IMR-90 (cell line): ENCODE measurements around the gene SMAD7. TPM values are rescaled to one million over a fixed set of nuclear protein-coding genes. Genes with fewer than 3 reads are reported as not detected.

Source experiments
- ATAC-seq: fragments of 200-7000 bp; cut with Tn5 transposase; 2 replicates; pipeline ENCODE4 v1.9.1; 2020; ENCODE audit warnings: low read depth, mild to moderate bottlenecking, moderate library complexity
- BruUV-seq: library from RNA; stranded (reverse); fragments of 400-500 nt; replicated peaks from 2 replicates; lab custom pipeline; 2021; lab: Mats Ljungman, UMichigan
- CTCF ChIA-PET: fragments of 300-600 bp; formaldehyde crosslinking; extraction: SDS; loops from one replicate; lab custom pipeline; 2021; ENCODE audit warnings: antibody characterized with exemption; lab: Yijun Ruan, JAX
- POLR2A ChIA-PET: fragments of 300-600 bp; sonication (Branson Sonifier 250); formaldehyde crosslinking; loops from one replicate; lab custom pipeline; 2022; ENCODE audit warnings: antibody characterized with exemption; ENCODE audit not compliant: unreplicated experiment; lab: Charles Lee
- DNase-seq: peaks from one replicate; pipeline ENCODE4 v3.0.0; 2013
- H2AFZ ChIP-seq: replicated peaks from 2 replicates; pipeline ENCODE3; 2013; ENCODE audit warnings: low read length, mild to moderate bottlenecking; ENCODE audit not compliant: poor library complexity
- H2AK5ac ChIP-seq: 2 replicates; pipeline ENCODE4 v1.6.1; 2013; ENCODE audit warnings: low read depth, low read length, inconsistent platforms
- H2AK9ac ChIP-seq: replicated peaks from 2 replicates; pipeline ENCODE3; 2013; ENCODE audit warnings: mild to moderate bottlenecking, low read depth, low read length, moderate library complexity; ENCODE audit not compliant: poor library complexity
- H2BK120ac ChIP-seq: 2 replicates; pipeline ENCODE4 v1.6.1; 2013; ENCODE audit warnings: low read depth, low read length, inconsistent platforms
- H2BK15ac ChIP-seq: 3 replicates; pipeline ENCODE4 v1.6.1; 2013; ENCODE audit warnings: low read depth, low read length, inconsistent platforms
- H2BK20ac ChIP-seq: 2 replicates; pipeline ENCODE4 v1.6.1; 2013; ENCODE audit warnings: low read depth, mild to moderate bottlenecking, inconsistent platforms, low read length, moderate library complexity
- H2BK5ac ChIP-seq: 2 replicates; pipeline ENCODE4 v1.6.1; 2013; ENCODE audit warnings: mild to moderate bottlenecking, low read depth, low read length, inconsistent platforms; ENCODE audit not compliant: poor library complexity, severe bottlenecking
- H3K14ac ChIP-seq: replicated peaks from 2 replicates; pipeline ENCODE4 v1.6.1; 2013; ENCODE audit warnings: low read depth, low read length, inconsistent platforms
- H3K18ac ChIP-seq: 2 replicates; pipeline ENCODE4 v1.6.1; 2013; ENCODE audit warnings: low read depth, low read length, control low read depth
- H3K23ac ChIP-seq: 2 replicates; pipeline ENCODE4 v1.6.1; 2013; ENCODE audit warnings: low read depth, low read length, inconsistent platforms
- H3K27ac ChIP-seq: 2 replicates; pipeline ENCODE4 v1.5.1; 2013; ENCODE audit warnings: mild to moderate bottlenecking, control low read depth, low read length; ENCODE audit not compliant: insufficient read depth
- H3K27me3 ChIP-seq: 2 replicates; pipeline ENCODE4 v1.6.1; 2013; ENCODE audit warnings: low read length; ENCODE audit not compliant: control insufficient read depth, insufficient read depth
- H3K36me3 ChIP-seq: 2 replicates; pipeline ENCODE4 v1.6.1; 2013; ENCODE audit warnings: low read length, mixed read lengths; ENCODE audit not compliant: control insufficient read depth, insufficient read depth
- H3K4ac ChIP-seq: 2 replicates; pipeline ENCODE4 v1.6.1; 2013; ENCODE audit warnings: low read depth, low read length, inconsistent platforms
- H3K4me1 ChIP-seq: 2 replicates; pipeline ENCODE4 v1.6.1; 2013; ENCODE audit warnings: low read length, mixed read lengths; ENCODE audit not compliant: control insufficient read depth, insufficient read depth
- H3K4me2 ChIP-seq: 2 replicates; pipeline ENCODE4 v1.6.1; 2013; ENCODE audit warnings: low read depth, mild to moderate bottlenecking, control low read depth, low read length, moderate library complexity
- H3K4me3 ChIP-seq: 2 replicates; pipeline ENCODE4 v1.5.1; 2013; ENCODE audit warnings: low read depth, mild to moderate bottlenecking, control low read depth, low read length, moderate library complexity; ENCODE audit not compliant: insufficient read depth
- H3K56ac ChIP-seq: 2 replicates; pipeline ENCODE4 v1.6.1; 2013; ENCODE audit warnings: low read length, inconsistent platforms; ENCODE audit not compliant: insufficient read depth; ENCODE audit errors: extremely low read depth
- H3K79me1 ChIP-seq, 2 experiments: 2 replicates each; pipeline ENCODE4 v1.6.1; 2013; ENCODE audit warnings: low read length in 2 of 2, inconsistent platforms in 1 of 2, low read depth in 1 of 2
- H3K9ac ChIP-seq: 2 replicates; pipeline ENCODE4 v1.6.1; 2013; ENCODE audit warnings: low read depth, low read length, control low read depth
- H3K9me1 ChIP-seq: 2 replicates; pipeline ENCODE4 v1.6.1; 2013; ENCODE audit warnings: low read length, inconsistent platforms; ENCODE audit not compliant: insufficient read depth
- H3K9me3 ChIP-seq: 2 replicates; pipeline ENCODE4 v1.6.1; 2013; ENCODE audit warnings: low read length; ENCODE audit not compliant: control insufficient read depth, insufficient read depth
- H4K20me1 ChIP-seq: 2 replicates; pipeline ENCODE4 v1.6.1; 2013; ENCODE audit warnings: low read length, inconsistent platforms; ENCODE audit not compliant: insufficient read depth
- H4K5ac ChIP-seq: 2 replicates; pipeline ENCODE4 v1.6.1; 2013; ENCODE audit warnings: mild to moderate bottlenecking, low read depth, low read length, control low read depth
- H4K8ac ChIP-seq, 2 experiments: 2 replicates each; pipeline ENCODE4 v1.6.1; 2013; ENCODE audit warnings: low read depth in 2 of 2, low read length in 2 of 2, control low read depth in 1 of 2, inconsistent platforms in 1 of 2
- H4K91ac ChIP-seq: 2 replicates; pipeline ENCODE4 v1.6.1; 2013; ENCODE audit warnings: low read depth, low read length, inconsistent platforms; ENCODE audit not compliant: insufficient read depth
- BHLHE40 ChIP-seq: fragments of 150-350 bp; IDR thresholded peaks from 2 replicates; pipeline ENCODE4 v1.6.1; 2016; ENCODE audit warnings: mild to moderate bottlenecking, low read depth, low read length
- CEBPB ChIP-seq: IDR thresholded peaks from 2 replicates; pipeline ENCODE4 v1.6.1; 2012; ENCODE audit warnings: low read depth, low read length, improper control_type of control experiment
- FOS ChIP-seq: fragments of 150-350 bp; IDR thresholded peaks from 2 replicates; pipeline ENCODE4 v1.6.1; 2016; ENCODE audit warnings: low read depth, low read length
- MAFK ChIP-seq: IDR thresholded peaks from 2 replicates; pipeline ENCODE4 v1.6.1; 2012; ENCODE audit warnings: low read depth, low read length, improper control_type of control experiment
- MAZ ChIP-seq: IDR thresholded peaks from 2 replicates; pipeline ENCODE4 v1.6.1; 2012; ENCODE audit warnings: low read depth, mild to moderate bottlenecking, low read length, improper control_type of control experiment, moderate library complexity, borderline replicate concordance
- MXI1 ChIP-seq: IDR thresholded peaks from 2 replicates; pipeline ENCODE4 v1.6.1; 2012; ENCODE audit warnings: low read depth, mild to moderate bottlenecking, low read length, moderate library complexity, borderline replicate concordance
- RAD21 ChIP-seq: IDR thresholded peaks from 2 replicates; pipeline ENCODE4 v1.6.1; 2012; ENCODE audit warnings: low read length, improper control_type of control experiment
- RCOR1 ChIP-seq: IDR thresholded peaks from 2 replicates; pipeline ENCODE4 v1.6.1; 2012; ENCODE audit warnings: mild to moderate bottlenecking, low read length, improper control_type of control experiment; ENCODE audit not compliant: insufficient replicate concordance
- USF2 ChIP-seq: fragments of 150-350 bp; IDR thresholded peaks from 2 replicates; pipeline ENCODE4 v1.6.1; 2017; ENCODE audit warnings: mild to moderate bottlenecking, antibody characterized with exemption, low read length, low read depth
- WGBS, 2 experiments: methylation state at CpG; one replicate each; pipeline versions ENCODE4 v1.1.5 to v1.1.7; 2013; ENCODE audit warnings: missing lambda C conversion rate in 2 of 2; ENCODE audit not compliant: insufficient read length in 1 of 2; ENCODE audit errors: extremely low coverage in 2 of 2; 5-methylcytosine and 5-hydroxymethylcytosine counted together
- dilution Hi-C: fragments of 300-500 bp; cut with HindIII; formaldehyde crosslinking; loops from one replicate; pipeline ENCODE4 v1.14.3; 2018; ENCODE audit warnings: low sequenced_read_pairs; ENCODE audit not compliant: unreplicated experiment
- in situ Hi-C: fragments of 300-500 bp; cut with MboI; formaldehyde crosslinking; loops from 3 replicates; pipeline ENCODE4 v1.14.3; 2019; ENCODE audit warnings: low sequenced_read_pairs, inconsistent platforms, mixed read lengths
- intact Hi-C: fragments of 100-400 bp; cut with micrococcal nuclease; formaldehyde crosslinking; loops from 2 replicates; pipeline ENCODE4 v1.10.0; 2022
- polyA plus RNA-seq, 3 experiments: library from polyadenylated mRNA; depleted of rRNA; stranded (reverse); fragments of >200 nt; gene quantifications; 2 replicates each; pipeline ENCODE4 v1.2.3, GENCODE V29; 2012; ENCODE audit warnings: low replicate concordance in 1 of 3
- total RNA-seq: library from RNA; depleted of rRNA; stranded (reverse); fragments of >200 nt; gene quantifications from 2 replicates; pipeline ENCODE4 v1.2.3, GENCODE V29; 2012
- TF ChIP-seq, protein P1 (sequence below): fragments of 150-350 bp; IDR thresholded peaks from 2 replicates; pipeline ENCODE4 v1.6.1; 2016; ENCODE audit warnings: low read depth, mild to moderate bottlenecking, low read length, moderate library complexity, borderline replicate concordance

The SMAD7 gene
- total and polyA plus RNA-seq, 2 of the 4 experiments (the other 2 are of a cell fraction), result 15.8 to 17.6 TPM

- no peak for TF ChIP-seq MAZ
- no peak for TF ChIP-seq BHLHE40
- TF ChIP-seq CEBPB, result no peak
- TF ChIP-seq MAFK, result no peak
- no peak for TF ChIP-seq RCOR1
- TF ChIP-seq, protein P1, sequence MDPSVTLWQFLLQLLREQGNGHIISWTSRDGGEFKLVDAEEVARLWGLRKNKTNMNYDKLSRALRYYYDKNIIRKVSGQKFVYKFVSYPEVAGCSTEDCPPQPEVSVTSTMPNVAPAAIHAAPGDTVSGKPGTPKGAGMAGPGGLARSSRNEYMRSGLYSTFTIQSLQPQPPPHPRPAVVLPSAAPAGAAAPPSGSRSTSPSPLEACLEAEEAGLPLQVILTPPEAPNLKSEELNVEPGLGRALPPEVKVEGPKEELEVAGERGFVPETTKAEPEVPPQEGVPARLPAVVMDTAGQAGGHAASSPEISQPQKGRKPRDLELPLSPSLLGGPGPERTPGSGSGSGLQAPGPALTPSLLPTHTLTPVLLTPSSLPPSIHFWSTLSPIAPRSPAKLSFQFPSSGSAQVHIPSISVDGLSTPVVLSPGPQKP, result no peak
- no peak for TF ChIP-seq FOS
- TF ChIP-seq MXI1, result no peak
- no peak for TF ChIP-seq RAD21
- no peak for TF ChIP-seq USF2
- H4K8ac ChIP-seq, result peak overlapping the region in 1 of 2 experiments; percentile 70; a peak in 1 of 4 replicates
- no peaks in the 10 kb centered on the region for H3K27me3 ChIP-seq
- in situ Hi-C loops (no loop called here), dilution Hi-C loops (no loop called here), intact Hi-C loops (no loop called here)
- H3K27ac ChIP-seq, result no peak overlapping the region
- DNase-seq (no peak), ATAC-seq (no peak)
- 0 out of 2 replicates have a peak overlapping the region, but pooled peaks have one; percentile 29 for H3K23ac ChIP-seq
- ChIA-PET CTCF (interaction anchor here (0.6 kb wide), 2 partner anchors 30 to 74 kb away, joined by 3 to 4 read pairs; no protein-coding TSS in a partner anchor), POLR2A (no interaction called here)
- H3K4ac ChIP-seq, result peak overlapping the region; percentile 89
- H2BK20ac ChIP-seq, result peak overlapping the region; percentile 83
- peak overlapping the region; percentile 43; the same call in 1 of the 2 replicates for H3K18ac ChIP-seq
- peak overlapping the region; percentile 49; the same call in 1 of the 2 replicates for H4K5ac ChIP-seq
- peak overlapping the region; percentile 4 for H2AFZ ChIP-seq
- peaks cover 42% of the 10 kb centered on the region for H3K9me1 ChIP-seq
- peaks cover 0 to 17% of the 10 kb centered on the region in 2 experiments; a peak in 3 of 4 replicates for H3K79me1 ChIP-seq
- H3K14ac ChIP-seq, result peak overlapping the region; percentile 63; the same call in 1 of the 2 replicates
- no peak overlapping the region for H3K56ac ChIP-seq
- H3K4me2 ChIP-seq, result no peak overlapping the region
- peak overlapping the region; percentile 12; the same call in 2 of the 3 replicates for H2BK15ac ChIP-seq
- peak overlapping the region; percentile 21 for H2BK5ac ChIP-seq
- H4K20me1 ChIP-seq, result peaks cover 6% of the 10 kb centered on the region; the same call in 1 of the 2 replicates
- peak overlapping the region; percentile 77 for H4K91ac ChIP-seq
- no peaks in the 10 kb centered on the region for H3K36me3 ChIP-seq
- H3K4me1 ChIP-seq, result peaks cover 36% of the 10 kb centered on the region
- no peaks in the 10 kb centered on the region for H3K9me3 ChIP-seq
- WGBS, 2 experiments, result 60% methylated on average over 1 of the region's 5 CpGs; no CpG with 5 or more reads in 1 of the 2 experiments
- peak overlapping the region; percentile 75 for H2BK120ac ChIP-seq
- no peak overlapping the region for H3K4me3 ChIP-seq
- no peak overlapping the region for H2AK9ac ChIP-seq
- peak overlapping the region; percentile 94 for H2AK5ac ChIP-seq
- no TSS peak for BruUV-seq
- H3K9ac ChIP-seq, result no peak overlapping the region
Observed at GRCh38 chr18:48991319-48991660, 40.5 kb upstream of the SMAD7 start.
